HS-27A (cell line): ENCODE measurements around the gene KSR2.

Source experiments
- DNase-seq: peaks from one replicate; pipeline ENCODE4 v3.0.0-alpha.2; 2012; ENCODE audit warnings: low read depth, missing footprints

KSR2 gene

GRCh38 chr12:117580015-117580717 is 388.6 kb downstream of the KSR2 start:
- DNase-seq, result no peak

DNA sequence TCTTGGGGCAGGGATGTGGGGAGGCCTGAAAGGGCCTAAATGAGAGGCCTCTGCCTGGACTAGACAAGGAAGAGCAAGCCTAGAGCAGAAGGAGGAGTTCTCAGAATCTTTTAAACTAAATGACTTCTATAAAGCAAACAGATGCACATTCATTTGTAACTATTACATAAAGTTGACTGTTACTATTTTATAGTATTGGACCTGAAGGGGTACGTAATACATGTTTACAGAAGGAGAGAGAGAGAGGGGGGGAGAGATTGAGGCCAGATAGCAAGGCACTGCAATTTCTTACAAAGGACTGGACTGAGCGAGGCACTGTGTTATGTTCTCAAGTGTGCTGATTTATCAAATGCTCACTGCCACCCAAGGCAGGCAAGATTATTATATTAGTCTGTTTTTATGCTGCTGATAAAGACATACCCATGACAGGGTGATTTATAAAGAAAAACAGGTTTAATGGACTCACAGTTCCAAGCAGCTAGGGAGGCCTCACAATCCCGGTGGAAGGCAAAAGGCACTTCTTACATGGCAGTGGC is 391.6 kb downstream of the KSR2 start:
- no peak for DNase-seq

- DNase-seq, result no peak
Observed at GRCh38 chr12:117576053-117576452, 392.7 kb downstream of the KSR2 start.

DNA sequence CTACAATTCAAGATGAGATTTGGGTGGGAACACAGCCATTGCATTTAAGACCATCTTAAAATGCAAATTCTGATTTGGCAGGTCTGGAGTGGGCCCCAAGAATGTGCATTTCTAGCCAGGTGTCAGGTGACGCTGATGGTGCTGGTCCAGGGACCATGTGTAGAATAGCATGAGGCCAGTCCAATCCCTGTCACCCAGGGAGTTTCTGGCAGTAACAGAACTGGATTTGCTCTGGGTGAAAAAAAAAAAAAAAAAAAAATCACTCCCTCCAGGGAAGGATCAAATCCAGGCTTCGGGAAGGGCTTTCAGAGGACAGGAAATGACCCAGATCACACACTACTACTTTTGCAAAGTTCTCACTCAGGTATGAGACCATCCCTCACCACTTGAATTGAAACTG is 394.1 kb downstream of the KSR2 start:
- DNase-seq, result no peak

DNA sequence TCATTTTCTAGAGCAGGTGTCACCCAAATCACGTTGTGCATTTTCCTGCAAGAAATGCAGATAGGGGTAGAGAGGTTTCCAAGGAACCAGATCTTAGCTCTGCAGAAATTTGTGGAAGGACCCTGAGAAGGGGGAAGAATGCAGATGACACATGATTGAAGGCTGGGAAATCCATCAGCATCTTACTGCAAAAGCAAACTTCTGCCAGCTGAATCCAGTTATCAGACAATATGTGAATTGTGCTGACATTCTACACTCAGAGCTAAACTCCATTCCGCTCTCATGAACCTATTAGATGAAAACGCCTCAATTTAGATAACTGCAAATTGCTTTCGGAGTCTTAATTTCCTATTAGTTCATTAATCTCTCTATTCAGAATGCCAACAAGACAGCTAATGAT is 396.0 kb downstream of the KSR2 start:
- DNase-seq, result no peak

DNA sequence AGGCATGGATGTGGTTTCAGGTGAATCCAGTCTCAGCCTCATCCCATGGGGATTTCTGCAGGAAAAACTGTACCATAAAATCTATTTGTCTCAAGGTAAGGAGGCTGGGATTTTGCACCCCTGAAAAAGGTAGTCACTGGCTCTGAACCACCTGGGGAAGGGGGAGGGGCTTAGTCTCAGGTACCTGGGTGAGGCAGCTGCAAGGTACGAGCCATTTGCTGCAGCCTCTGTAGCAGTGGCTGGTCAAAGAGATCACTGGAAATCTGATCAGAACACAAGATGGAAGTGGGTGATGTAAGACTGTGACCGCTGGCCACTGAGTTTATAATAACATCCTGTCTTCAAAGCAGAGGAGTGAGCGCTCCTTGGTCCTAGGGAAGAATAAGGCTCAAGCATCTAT is 397.5 kb downstream of the KSR2 start:
- no peak for DNase-seq

DNA sequence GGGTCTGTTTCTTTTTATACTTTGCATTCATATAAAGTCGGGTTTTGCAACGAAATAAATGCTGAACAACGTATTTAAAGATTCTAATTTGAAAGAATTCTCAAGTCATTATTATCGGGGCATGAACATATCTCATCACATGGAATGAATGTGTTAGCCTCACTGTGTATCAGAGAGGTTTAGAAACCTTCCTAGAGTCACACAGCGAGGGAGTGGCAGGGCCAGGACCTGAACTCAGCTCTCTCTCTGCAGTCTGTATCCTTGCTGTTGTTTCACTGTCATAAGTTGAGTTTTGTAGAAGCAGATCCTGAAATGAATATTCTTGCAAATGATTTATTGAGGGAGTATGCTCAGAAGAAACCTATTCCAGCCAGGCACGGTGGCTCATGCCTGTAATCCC is 398.2 kb downstream of the KSR2 start:
- DNase-seq, result no peak

GRCh38 chr12:117567644-117568216 is 401.1 kb downstream of the KSR2 start:
- no peak for DNase-seq

- DNase-seq, result no peak
Observed at GRCh38 chr12:117564881-117565280, 403.9 kb downstream of the KSR2 start.

DNA sequence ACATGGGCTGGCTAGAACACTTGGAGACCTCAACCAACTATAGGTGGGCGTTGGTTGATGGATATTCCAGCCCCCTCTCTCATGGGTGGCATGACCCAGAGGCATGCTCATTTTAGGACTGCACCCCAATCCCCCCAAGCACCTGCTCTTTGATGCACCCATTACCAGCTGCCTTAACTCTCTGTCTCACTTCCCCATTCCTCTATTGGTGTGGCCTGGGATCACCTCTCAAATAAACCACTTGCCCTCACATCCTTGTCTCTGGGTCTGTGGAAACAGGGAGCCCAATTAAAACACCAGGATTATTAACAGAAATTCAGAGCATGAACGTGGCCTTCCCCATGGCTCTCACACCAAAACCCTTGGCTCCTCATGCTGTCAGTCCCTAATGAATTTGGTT is 405.1 kb downstream of the KSR2 start:
- DNase-seq, result no peak

- DNase-seq, result no peak
Observed at GRCh38 chr12:117563007-117563406, 405.8 kb downstream of the KSR2 start.

GRCh38 chr12:117561990-117562389 is 406.8 kb downstream of the KSR2 start:
- no peak for DNase-seq

DNA sequence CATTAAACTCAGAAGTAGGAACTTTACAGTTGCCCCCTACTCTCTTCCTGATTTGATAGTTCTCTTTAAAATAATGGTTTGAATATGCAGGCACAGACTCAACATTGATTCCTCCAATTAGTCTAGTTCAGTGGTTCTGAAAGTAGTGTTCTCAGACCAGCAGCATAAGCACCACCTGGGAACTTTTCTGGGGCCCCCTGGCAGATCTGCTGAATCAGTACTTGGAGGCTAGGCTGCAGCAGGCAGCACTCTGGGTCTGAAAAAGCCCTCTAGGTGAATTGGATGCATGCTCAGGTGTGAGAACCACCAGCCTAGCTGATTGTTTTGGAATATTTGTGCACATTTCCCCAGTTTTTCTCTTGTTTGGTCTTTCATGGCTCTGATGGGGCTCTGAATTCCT is 408.8 kb downstream of the KSR2 start:
- no peak for DNase-seq

DNA sequence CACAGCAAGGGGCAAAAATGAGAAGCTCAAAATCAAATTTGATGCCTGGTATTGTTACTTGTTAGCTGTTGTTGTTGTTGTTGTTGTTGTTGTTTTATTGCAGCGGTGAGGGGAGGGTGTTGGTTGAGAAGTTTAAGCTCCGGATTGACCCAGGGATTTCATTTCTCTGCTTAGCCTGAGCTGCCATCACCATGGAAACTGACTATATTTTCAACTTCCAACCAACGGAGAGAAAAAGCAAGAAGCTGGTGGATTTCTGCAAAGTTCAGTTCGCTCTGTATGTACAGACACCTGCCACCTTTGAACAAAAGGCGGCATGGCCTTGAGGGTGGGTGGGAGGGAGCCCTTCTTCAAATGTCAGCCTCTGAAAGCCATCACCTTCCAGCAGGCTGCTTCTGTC is 412.9 kb downstream of the KSR2 start:
- DNase-seq, result no peak

GRCh38 chr12:117552971-117553370 is 415.8 kb downstream of the KSR2 start:
- DNase-seq, result no peak

DNA sequence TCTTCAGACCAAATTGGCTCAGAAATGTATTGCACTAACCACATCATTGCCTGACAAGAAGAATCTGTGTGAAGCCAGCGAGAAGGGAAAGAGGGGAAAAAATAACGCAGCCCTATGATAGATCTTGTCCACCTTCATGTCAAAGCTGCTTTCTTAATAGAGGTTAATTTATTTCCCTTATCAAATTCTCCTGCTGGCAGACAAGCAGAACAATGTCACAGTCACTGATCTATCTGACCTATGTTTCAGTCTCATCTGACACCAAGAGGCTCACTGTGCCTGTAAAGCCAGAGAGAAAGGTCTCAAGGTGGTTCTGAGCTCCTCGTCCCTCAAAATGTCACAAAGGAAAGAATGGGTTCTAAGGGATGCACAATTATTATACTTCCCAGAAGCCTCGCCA is 417.1 kb downstream of the KSR2 start:
- no peak for DNase-seq

DNA sequence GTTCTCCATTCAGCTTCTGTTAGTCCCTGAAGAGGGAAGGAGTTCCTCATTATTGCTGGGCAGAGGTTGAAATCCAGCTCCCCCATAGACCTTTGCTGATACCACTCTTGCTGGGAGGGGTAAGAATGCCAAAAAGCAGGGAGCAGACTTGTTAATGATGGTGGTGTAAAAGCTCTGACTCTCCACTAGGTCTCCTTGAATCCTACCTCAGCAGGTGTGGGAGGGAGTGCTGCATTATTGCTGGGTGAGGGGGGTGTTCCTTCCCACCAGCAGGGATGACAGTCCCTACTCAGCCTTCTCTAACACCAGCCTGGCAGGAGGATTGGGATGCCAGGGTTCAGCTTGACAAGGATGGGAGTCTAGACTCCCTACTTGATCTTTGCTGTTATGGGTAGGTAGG is 421.6 kb downstream of the KSR2 start:
- DNase-seq, result no peak

- DNase-seq, result no peak
Observed at GRCh38 chr12:117545216-117545615, 423.6 kb downstream of the KSR2 start.

GRCh38 chr12:117540011-117540410 is 428.8 kb downstream of the KSR2 start:
- no peak for DNase-seq

DNA sequence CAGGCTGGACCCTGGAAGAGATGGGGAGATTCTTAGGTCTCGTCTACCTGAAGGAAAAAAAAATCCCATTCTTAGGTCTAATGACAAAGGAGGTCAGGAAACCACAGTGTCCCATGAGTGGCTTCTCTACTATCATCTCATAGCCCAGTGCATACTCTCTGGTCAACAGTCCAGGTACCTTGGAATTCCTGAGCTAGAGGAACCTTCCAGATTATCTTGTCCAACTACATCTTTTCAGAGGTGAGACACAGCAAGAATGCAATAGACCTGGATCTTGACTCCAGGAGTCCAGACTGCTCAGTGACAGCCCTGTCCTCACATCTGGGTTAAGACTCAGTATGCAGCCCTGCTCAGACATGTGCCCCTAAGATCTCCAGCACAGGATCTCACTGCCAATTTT is 429.9 kb downstream of the KSR2 start:
- no peak for DNase-seq

GRCh38 chr12:117538032-117538690 is 430.6 kb downstream of the KSR2 start:
- DNase-seq, result no peak

GRCh38 chr12:117533687-117534086 is 435.1 kb downstream of the KSR2 start:
- no peak for DNase-seq

DNA sequence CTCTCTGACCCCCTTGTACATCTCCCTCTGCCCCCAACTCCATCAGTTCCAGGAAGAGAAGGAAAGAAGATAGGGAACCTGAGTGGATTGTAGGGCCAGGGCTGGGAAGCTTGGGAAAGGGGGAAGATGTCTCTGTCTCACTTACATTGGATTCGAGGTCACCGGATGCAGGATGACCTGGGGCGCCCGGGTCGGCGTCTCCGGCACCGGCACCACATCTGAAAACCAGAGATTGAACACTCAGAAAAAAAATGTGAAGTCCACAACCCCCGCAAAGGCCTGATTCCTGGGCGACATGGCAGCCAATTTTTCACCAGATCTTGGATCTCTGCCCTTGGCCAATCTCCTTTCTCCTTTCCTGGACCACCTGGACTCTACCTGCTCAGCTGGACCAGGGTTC is 438.0 kb downstream of the KSR2 start:
- DNase-seq, result no peak
